ENCODE measurements around the gene SERINC3.

SERINC3 gene

DNA sequence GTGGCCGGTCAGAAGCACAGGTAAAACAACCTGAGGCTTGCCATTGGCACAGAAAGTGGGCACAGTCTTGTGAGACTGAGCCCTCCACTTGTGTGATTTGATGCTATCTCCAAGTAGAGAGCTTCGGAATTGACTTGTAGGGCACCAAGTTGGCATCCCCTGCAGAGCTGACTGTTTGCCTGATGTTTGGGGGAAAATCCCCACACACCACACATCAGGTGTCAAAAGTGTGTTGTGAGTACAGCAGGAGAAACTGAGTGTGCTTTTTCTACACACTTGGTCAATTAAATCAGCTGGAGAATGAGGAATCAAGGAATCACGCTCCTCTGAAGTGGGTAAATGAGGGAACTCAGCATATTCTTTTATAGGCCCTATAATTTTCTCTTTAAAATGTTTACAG lies 989 bp downstream of the SERINC3 start:
- Mint-ChIP-seq H3K9me3 (no peaks in the 10 kb centered on the region), H3K27me3 (no peaks in the 10 kb centered on the region), H3K27ac (peak overlapping the region; percentile 94), H3K4me3 (peak overlapping the region; percentile 85), H3K36me3 (peaks cover 2% of the 10 kb centered on the region), H3K4me1 (peaks cover 27% of the 10 kb centered on the region)
- no peak for ATAC-seq (ENCODE audit: low read depth)
- DNase-seq (ENCODE audit: low spot score in 2 of 2), result no peak

DNA sequence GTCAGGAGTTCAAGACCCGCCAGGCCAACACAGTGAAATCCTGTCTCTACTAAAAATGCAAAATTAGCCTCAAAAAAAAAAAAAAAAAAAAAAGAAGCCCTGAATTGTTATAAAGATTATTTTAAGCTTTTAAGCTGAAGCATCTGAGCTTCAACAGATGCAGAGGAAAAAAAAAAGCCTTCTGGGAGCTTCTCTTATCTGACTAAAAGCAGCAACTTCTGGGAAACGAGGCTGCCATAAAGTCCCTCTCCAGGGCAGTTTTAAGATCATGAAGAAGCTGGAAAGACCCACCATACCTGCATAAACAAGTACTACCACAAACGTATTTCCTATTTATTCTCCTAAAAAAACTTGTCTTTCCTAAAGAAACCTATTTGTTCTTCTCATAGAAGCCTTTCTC lies 3.6 kb downstream of the SERINC3 start:
- Mint-ChIP-seq H3K9me3 (no peaks in the 10 kb centered on the region), H3K4me1 (peaks cover 33% of the 10 kb centered on the region), H3K36me3 (peaks cover 4% of the 10 kb centered on the region), H3K27me3 (no peaks in the 10 kb centered on the region), H3K27ac (peak overlapping the region; percentile 1), H3K4me3 (no peak overlapping the region)
- DNase-seq (ENCODE audit: low spot score in 2 of 2), result no peak
- no peak for ATAC-seq (ENCODE audit: low read depth)

DNA sequence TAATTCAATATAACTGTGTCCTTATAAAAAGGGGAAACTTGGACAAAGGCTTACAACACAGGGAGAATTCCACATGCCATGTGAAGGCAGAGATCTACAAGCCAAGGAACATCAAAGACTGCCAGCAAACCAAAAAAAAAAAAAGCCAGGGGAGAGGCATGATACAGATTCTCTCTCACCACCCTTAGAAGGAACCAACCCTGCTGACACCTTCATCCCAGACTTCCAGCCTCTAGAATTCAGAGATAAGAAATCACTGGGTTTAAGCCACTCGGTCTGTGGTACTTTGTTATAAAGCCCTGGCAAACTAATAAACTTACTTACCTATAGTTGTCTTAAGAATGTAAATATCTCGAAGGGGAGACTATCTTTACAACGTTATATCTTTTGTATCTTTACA lies 4.4 kb downstream of the SERINC3 start:
- peaks cover 33% of the 10 kb centered on the region for H3K4me1 Mint-ChIP-seq
- no peaks in the 10 kb centered on the region for H3K27me3 Mint-ChIP-seq
- H3K27ac Mint-ChIP-seq, result peak overlapping the region; percentile 1
- H3K4me3 Mint-ChIP-seq, result no peak overlapping the region
- DNase-seq (ENCODE audit: low spot score in 2 of 2), result no peak
- H3K36me3 Mint-ChIP-seq, result peaks cover 9% of the 10 kb centered on the region
- H3K9me3 Mint-ChIP-seq, result no peaks in the 10 kb centered on the region
- ATAC-seq (ENCODE audit: low read depth), result no peak

DNA sequence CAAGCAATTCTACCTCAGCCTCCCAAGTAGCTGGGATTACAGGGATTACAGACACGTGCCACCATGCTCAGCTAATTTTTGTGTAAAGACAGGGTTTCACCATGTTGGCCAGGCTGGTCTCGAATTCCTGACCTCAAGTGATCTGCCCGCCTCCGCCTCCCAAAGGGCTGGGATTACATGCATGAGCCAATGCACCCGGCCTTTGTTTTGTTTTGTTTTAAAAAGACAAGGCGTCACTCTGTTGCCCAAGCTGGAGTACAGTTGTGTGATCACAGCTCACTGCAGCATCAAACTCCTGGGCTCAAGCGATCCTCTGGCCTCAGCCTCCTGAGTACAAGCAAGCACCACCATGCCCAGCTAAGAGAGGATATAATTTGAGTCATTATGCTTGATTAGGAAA lies 5.4 kb downstream of the SERINC3 start:
- Mint-ChIP-seq H3K4me3 (no peak overlapping the region), H3K27ac (no peak overlapping the region), H3K9me3 (no peaks in the 10 kb centered on the region), H3K36me3 (peaks cover 11% of the 10 kb centered on the region), H3K4me1 (peaks cover 29% of the 10 kb centered on the region), H3K27me3 (no peaks in the 10 kb centered on the region)
- ATAC-seq (ENCODE audit: low read depth) (no peak), DNase-seq (ENCODE audit: low spot score in 2 of 2) (no peak)

DNA sequence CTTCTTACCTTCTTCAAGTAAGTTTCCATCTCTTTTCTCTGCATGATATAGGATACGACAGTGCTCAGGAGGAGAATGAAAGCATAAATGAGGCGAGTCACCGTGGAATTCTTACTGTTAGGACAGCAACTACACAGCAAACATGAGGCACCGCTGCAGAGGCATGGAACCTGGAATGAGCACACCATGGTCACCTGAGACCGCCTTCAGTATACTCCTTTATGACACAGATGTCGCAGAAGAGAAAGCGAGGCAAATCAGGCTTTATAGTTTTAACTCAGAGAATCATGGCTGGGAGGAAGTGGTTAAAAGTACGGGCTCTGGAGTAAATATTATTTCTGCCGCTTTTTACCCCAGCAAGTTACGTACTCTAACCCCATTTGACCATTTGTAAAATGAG lies 8.0 kb downstream of the SERINC3 start:
- H3K27me3 Mint-ChIP-seq, result no peaks in the 10 kb centered on the region
- no peaks in the 10 kb centered on the region for H3K9me3 Mint-ChIP-seq
- peaks cover 18% of the 10 kb centered on the region for H3K4me1 Mint-ChIP-seq
- H3K36me3 Mint-ChIP-seq, result peaks cover 15% of the 10 kb centered on the region
- no peak overlapping the region for H3K4me3 Mint-ChIP-seq
- ATAC-seq (ENCODE audit: low read depth) (no peak), DNase-seq (ENCODE audit: low spot score in 2 of 2) (no peak)
- H3K27ac Mint-ChIP-seq, result no peak overlapping the region

DNA sequence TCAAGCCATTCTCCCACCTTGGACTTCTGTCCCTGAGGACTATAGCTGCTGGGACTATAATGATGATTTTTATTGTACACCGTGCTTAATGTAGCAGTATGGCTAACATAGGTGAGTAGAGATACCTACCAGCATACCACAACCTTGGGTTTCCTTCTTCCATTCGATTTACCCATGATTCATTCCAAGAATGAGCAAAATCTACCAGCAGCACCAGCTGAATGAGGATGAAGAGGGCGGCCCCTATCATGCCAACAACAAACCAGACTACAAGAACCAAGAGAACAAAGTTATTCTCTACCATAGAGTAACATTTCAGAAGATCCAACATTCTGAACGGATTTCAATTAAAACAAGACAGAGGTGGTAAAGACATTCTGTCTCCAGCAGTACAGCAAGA lies 12.1 kb downstream of the SERINC3 start:
- H3K4me3 Mint-ChIP-seq, result no peak overlapping the region
- H3K27me3 Mint-ChIP-seq, result no peaks in the 10 kb centered on the region
- H3K9me3 Mint-ChIP-seq, result no peaks in the 10 kb centered on the region
- peaks cover 5% of the 10 kb centered on the region for H3K4me1 Mint-ChIP-seq
- no peak overlapping the region for H3K27ac Mint-ChIP-seq
- H3K36me3 Mint-ChIP-seq, result peaks cover 22% of the 10 kb centered on the region
- no peak for DNase-seq (ENCODE audit: low spot score in 2 of 2)
- ATAC-seq (ENCODE audit: low read depth), result no peak

DNA sequence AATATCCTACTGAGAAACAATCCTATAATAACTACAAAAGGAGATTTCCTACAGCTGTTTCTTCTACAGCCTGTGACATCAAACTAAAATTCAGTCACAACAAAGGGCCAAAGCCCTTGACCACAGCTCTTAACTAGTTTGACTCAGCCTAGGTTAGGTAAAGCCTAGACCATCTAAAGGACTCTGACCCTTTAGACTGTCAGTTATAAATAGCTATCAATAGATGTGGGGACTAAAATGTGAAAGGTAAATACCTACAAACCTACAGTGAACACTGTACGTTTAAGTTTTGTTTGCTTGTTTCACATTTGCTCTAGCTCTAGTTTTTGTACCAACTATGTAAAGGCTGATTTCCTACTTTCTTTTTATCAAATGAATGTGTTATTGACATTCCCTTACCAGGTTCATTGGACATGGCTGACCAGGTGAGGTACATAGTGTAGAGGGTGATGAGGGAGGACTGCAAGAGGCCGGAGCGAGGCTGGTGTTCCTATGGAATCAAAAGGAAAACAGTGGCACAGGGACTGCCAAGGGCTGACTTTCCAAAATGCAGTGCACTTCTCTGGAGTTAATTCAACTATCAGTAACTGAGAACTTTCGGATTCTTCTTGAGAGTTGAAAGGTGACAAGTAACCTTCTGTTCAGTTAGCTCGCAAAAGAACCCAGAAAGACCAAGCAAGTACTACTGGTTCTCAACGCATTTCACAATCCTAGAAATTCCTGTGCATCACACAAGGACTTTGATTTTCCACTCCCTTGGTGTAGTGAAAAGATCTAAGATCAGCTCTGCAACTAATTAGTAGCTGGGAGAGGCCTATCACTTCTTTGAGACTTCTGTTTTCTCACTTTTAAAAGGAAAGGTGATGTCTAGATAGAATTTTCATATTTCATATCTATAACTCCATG lies 17.2 kb downstream of the SERINC3 start:
- H3K4me3 Mint-ChIP-seq, result no peak overlapping the region
- no peaks in the 10 kb centered on the region for H3K4me1 Mint-ChIP-seq
- H3K27ac Mint-ChIP-seq, result no peak overlapping the region
- no peak for ATAC-seq (ENCODE audit: low read depth)
- no peaks in the 10 kb centered on the region for H3K9me3 Mint-ChIP-seq
- peaks cover 28% of the 10 kb centered on the region for H3K36me3 Mint-ChIP-seq
- DNase-seq (ENCODE audit: low spot score in 2 of 2), result no peak
- H3K27me3 Mint-ChIP-seq, result no peaks in the 10 kb centered on the region

DNA sequence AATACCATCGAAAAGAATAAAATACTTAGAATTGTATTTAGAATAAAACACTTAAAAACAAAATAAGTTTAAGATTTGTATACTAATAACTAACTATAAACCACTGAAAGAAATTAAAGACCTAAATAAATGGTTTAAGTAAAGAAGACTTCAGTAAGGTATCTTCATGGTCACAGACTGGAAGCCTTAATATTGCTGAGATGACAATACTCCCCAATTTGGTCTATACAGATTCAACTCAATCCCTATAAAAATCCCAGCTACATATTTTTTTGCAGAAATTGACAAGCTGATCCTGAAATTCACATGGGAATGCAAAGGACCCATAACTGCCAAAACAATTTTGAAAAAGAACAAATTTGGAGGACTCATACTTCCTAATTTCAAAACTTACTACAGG lies 18.9 kb downstream of the SERINC3 start:
- peaks cover 27% of the 10 kb centered on the region for H3K36me3 Mint-ChIP-seq
- H3K27me3 Mint-ChIP-seq, result no peaks in the 10 kb centered on the region
- H3K4me1 Mint-ChIP-seq, result peaks cover 3% of the 10 kb centered on the region
- DNase-seq (ENCODE audit: low spot score in 2 of 2) (no peak), ATAC-seq (ENCODE audit: low read depth) (no peak)
- H3K9me3 Mint-ChIP-seq, result no peaks in the 10 kb centered on the region
- no peak overlapping the region for H3K4me3 Mint-ChIP-seq
- no peak overlapping the region for H3K27ac Mint-ChIP-seq

DNA sequence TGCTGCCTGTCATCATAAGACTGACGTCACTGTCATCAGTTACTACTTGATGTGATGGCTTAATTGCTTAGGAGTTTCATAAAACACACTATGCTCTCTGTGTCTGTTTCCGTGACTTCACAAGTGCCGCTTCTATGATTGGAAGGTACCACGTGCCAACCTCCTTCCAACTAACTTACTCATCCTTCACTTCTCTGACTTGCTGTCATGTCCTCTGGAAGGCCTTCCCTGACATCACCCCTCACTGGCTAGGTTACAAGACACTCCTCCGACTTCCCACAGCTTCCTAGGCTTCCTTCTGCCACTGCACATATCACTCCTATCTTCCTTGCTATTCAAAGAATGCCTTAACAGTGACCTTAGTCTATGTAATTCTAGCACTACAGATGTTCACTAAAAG lies 20.4 kb downstream of the SERINC3 start:
- DNase-seq (ENCODE audit: low spot score in 2 of 2) (no peak), ATAC-seq (ENCODE audit: low read depth) (no peak)
- H3K4me3 Mint-ChIP-seq, result no peak overlapping the region
- peak overlapping the region; percentile 14 for H3K27ac Mint-ChIP-seq
- no peaks in the 10 kb centered on the region for H3K27me3 Mint-ChIP-seq
- peaks cover 27% of the 10 kb centered on the region for H3K36me3 Mint-ChIP-seq
- H3K4me1 Mint-ChIP-seq, result peaks cover 5% of the 10 kb centered on the region
- H3K9me3 Mint-ChIP-seq, result no peaks in the 10 kb centered on the region

DNA sequence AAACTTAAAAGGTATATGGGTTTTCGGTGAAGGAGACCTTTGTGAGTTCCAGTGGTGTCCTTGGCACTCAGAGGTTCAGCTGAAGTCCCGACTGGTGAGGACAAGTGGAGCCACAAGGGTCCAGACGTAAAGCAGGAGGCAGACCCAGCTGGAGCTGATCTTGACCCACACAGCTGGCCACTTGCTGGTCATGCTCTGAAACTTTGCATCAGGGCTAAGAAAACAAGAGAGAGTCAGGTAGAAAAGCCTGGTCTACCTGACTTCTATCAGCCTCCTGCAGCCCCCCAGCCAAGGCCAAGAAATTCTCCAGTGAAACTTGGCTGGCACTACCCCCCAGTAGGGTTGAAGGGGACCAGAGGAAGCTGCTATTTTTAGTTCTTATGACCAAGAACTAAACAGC lies 21.6 kb downstream of the SERINC3 start:
- Mint-ChIP-seq H3K4me3 (no peak overlapping the region), H3K4me1 (peaks cover 5% of the 10 kb centered on the region), H3K9me3 (no peaks in the 10 kb centered on the region), H3K27ac (no peak overlapping the region), H3K27me3 (no peaks in the 10 kb centered on the region), H3K36me3 (peaks cover 31% of the 10 kb centered on the region)
- no peak for ATAC-seq (ENCODE audit: low read depth)
- no peak for DNase-seq (ENCODE audit: low spot score in 2 of 2)

DNA sequence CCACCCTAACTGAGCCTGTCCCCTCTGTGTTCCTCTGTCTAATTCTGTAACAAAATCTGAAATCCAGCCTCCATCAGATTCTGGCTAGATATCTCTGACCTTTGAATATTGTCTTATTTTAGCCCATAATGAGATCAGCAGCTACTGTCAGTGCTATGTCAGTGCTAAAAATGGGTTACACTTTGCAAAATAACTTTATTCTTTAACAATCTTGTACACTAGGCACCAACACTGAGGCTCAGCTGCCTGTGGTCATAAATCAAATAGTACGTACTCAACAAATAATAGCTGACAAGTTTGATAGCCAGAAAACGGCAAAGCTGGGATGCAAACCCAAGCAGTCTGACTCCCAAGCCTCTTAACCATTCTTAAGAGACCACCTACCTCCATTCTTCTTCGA lies 24.1 kb downstream of the SERINC3 start:
- Mint-ChIP-seq H3K36me3 (peaks cover 29% of the 10 kb centered on the region), H3K4me1 (peaks cover 5% of the 10 kb centered on the region), H3K27ac (peak overlapping the region; percentile 84), H3K27me3 (no peaks in the 10 kb centered on the region), H3K4me3 (no peak overlapping the region), H3K9me3 (no peaks in the 10 kb centered on the region)
- no peak for DNase-seq (ENCODE audit: low spot score in 2 of 2)
- ATAC-seq (ENCODE audit: low read depth), result no peak

DNA sequence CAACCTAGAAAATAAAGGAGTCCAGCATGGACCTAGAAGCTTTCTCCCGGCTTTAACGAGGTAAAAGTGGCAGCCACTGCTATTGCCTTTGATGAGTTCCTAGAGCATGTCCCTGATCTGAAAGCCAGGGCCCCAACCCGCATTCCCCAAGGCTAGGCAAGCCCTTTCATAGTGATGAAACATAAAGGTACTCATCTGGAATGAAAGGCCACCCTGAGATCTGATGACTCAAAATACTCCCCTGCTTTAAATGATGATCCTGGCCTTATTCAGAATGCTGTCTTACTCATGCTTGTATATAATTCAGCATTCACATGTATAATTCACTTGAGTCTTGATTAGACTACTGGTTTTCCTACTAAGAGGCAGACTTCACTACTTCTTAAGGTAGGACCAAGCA lies 24.9 kb downstream of the SERINC3 start:
- no peak for DNase-seq (ENCODE audit: low spot score in 2 of 2)
- Mint-ChIP-seq H3K27ac (peak overlapping the region; percentile 84), H3K27me3 (no peaks in the 10 kb centered on the region), H3K9me3 (no peaks in the 10 kb centered on the region), H3K4me3 (no peak overlapping the region), H3K4me1 (peaks cover 5% of the 10 kb centered on the region), H3K36me3 (peaks cover 29% of the 10 kb centered on the region)
- no peak for ATAC-seq (ENCODE audit: low read depth)

DNA sequence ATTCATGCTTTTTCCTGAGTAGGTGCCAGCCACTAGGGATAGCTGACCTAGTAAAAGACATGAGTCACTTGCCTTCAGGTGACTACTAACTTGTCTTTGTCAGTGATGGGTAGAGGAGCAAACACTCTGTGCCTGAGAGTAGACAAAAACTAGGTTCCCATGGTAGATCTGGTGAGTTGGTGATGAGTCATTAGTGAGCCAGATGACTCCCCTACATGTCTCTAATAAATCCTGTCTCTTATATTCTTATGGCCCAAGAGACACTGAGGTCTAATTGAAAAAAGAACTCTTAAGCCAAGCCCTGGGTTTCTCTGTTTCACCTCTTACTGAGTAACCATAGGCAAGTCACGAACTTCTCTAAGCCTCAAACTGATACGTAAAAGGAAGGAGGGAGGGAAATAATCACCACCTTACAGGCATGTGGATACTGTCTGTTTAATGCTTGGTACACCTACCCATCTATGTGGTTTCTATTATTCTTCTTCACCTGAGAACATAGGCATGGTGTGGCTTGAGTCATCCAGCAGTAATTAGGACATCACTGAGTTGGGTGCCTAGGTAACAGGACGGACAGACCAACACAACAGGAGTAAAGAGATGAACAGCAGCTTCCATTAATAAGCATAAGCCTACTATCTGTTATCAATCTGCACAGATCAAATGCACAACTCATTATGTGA lies 25.9 kb downstream of the SERINC3 start:
- Mint-ChIP-seq H3K4me1 (peaks cover 5% of the 10 kb centered on the region), H3K9me3 (no peaks in the 10 kb centered on the region), H3K27me3 (no peaks in the 10 kb centered on the region), H3K4me3 (no peak overlapping the region), H3K27ac (peak overlapping the region; percentile 84), H3K36me3 (peaks cover 28% of the 10 kb centered on the region)
- DNase-seq (ENCODE audit: low spot score in 2 of 2) (no peak), ATAC-seq (ENCODE audit: low read depth) (no peak)

DNA sequence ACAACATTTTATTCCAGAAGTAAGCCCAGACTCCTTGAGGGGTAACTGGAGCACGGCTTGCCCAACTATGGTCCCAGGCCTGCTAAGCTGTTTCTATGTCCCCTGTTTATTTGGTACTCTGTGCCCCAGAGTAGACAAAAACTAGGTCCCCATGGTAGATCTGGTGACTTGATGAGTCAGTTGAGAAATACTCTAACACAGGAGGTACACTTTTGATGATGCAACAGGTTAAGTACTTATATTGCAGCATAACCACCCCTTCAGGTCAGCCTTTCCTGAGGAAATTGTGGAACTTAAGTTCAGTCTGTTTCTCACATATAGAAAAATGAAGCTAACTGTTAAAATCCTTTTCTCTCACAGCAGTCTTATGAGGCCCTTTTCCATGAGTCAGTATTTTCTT lies 26.6 kb downstream of the SERINC3 start:
- Mint-ChIP-seq H3K36me3 (peaks cover 26% of the 10 kb centered on the region), H3K4me1 (peaks cover 5% of the 10 kb centered on the region), H3K27me3 (no peaks in the 10 kb centered on the region), H3K27ac (peak overlapping the region; percentile 84), H3K9me3 (no peaks in the 10 kb centered on the region), H3K4me3 (no peak overlapping the region)
- ATAC-seq (ENCODE audit: low read depth) (no peak), DNase-seq (ENCODE audit: low spot score in 2 of 2) (no peak)
